HepG2 (cell line): ENCODE data around the gene ID4. TPM values are rescaled to one million over a fixed set of nuclear protein-coding genes. Genes with fewer than 3 reads are reported as not detected.

Experiments
- ATAC-seq: fragments of 200-7000 bp; cut with Tn5 transposase; 3 replicates; pipeline ENCODE4 v1.9.1; 2020; ENCODE audit warnings: mild to moderate bottlenecking, moderate library complexity
- BruUV-seq: library from RNA; stranded (reverse); fragments of 400-500 nt; replicated peaks from 2 replicates; lab custom pipeline; 2021; lab: Mats Ljungman, UMichigan
- CTCF ChIA-PET: fragments of 300-600 bp; formaldehyde crosslinking; extraction: SDS; loops from one replicate; lab custom pipeline; 2021; ENCODE audit warnings: low total read pairs, inconsistent platforms, low intra/inter-chr PET ratio; lab: Yijun Ruan, JAX
- POLR2A ChIA-PET: fragments of 350-600 bp; sonication (Branson Sonifier 250); formaldehyde crosslinking; loops from one replicate; lab custom pipeline; 2020; ENCODE audit warnings: antibody characterized with exemption, inconsistent platforms; lab: Yijun Ruan, JAX
- DNase-seq: peaks from one replicate; pipeline ENCODE4 v3.0.0-alpha.2; 2015; ENCODE audit warnings: low spot score
- FAIRE-seq: peaks from 3 replicates; lab custom pipeline; 2011; peaks lifted over from hg19 to GRCh38; lab: Jason Lieb, UNC
- H2AFZ ChIP-seq: one replicate; pipeline ENCODE4 v1.6.1; 2011; ENCODE audit warnings: low read length, inconsistent platforms
- H3K27ac ChIP-seq: fragments of 300-600 bp; 3 replicates; pipeline ENCODE4 v1.8.0; 2011; ENCODE audit warnings: mixed run types, mild to moderate bottlenecking, mixed read lengths, low read length, inconsistent platforms; ENCODE audit not compliant: insufficient read depth; ENCODE audit errors: extremely low read length
- H3K27me3 ChIP-seq, 2 experiments: fragments of 200-600 bp in 1 of 2; 2 replicates in 1 of 2; 3 replicates in 1 of 2; pipeline versions ENCODE4 v1.6.0 to v1.8.0; 2011; ENCODE audit warnings: low read length in 2 of 2, mild to moderate bottlenecking in 2 of 2, moderate library complexity in 2 of 2, inconsistent platforms in 1 of 2; ENCODE audit not compliant: insufficient read depth in 2 of 2, control insufficient read depth in 1 of 2
- H3K36me3 ChIP-seq, 2 experiments: fragments of 200-600 bp in 1 of 2; replicated peaks in 1 of 2; 2 replicates in 1 of 2; 3 replicates in 1 of 2; pipeline versions ENCODE4 v1.5.1 to v1.8.0; 2011; ENCODE audit warnings: low read length in 2 of 2, inconsistent platforms in 1 of 2; ENCODE audit not compliant: insufficient read depth in 2 of 2, control insufficient read depth in 1 of 2
- H3K4me1 ChIP-seq: 2 replicates; pipeline ENCODE4 v1.5.1; 2012; ENCODE audit warnings: low read length, inconsistent platforms; ENCODE audit not compliant: insufficient read depth
- H3K4me2 ChIP-seq: 2 replicates; pipeline ENCODE4 v1.6.0; 2011; ENCODE audit warnings: low read depth, low read length, inconsistent platforms
- H3K4me3 ChIP-seq, 3 experiments: fragments of 200-600 bp in 1 of 3; sonication (generic), shearing (Covaris generic) in 1 of 3; replicated peaks in 1 of 3; 2 replicates each; pipeline ENCODE4 v1.5.1; 2011 to 2016; ENCODE audit warnings: low read length in 3 of 3, inconsistent platforms in 2 of 3, low read depth in 2 of 3, mild to moderate bottlenecking in 2 of 3, control low read depth in 1 of 3, mixed read lengths in 1 of 3; ENCODE audit not compliant: insufficient read depth in 1 of 3
- H3K79me2 ChIP-seq: one replicate; pipeline ENCODE4 v1.6.1; 2011; ENCODE audit warnings: low read length, inconsistent platforms; ENCODE audit not compliant: insufficient read depth
- H3K9ac ChIP-seq: 2 replicates; pipeline ENCODE4 v1.6.0; 2011; ENCODE audit warnings: mild to moderate bottlenecking, low read depth, low read length, inconsistent platforms; ENCODE audit not compliant: insufficient read depth
- H3K9me3 ChIP-seq: 2 replicates; pipeline ENCODE4 v1.5.1; 2012; ENCODE audit warnings: mild to moderate bottlenecking, low read length
- H4K20me1 ChIP-seq: 2 replicates; pipeline ENCODE4 v1.6.0; 2011; ENCODE audit warnings: inconsistent platforms, mild to moderate bottlenecking, low read length, moderate library complexity; ENCODE audit not compliant: insufficient read depth
- CTCF ChIP-seq: sonication (generic); formaldehyde crosslinking; IDR thresholded peaks from 2 replicates; pipeline ENCODE4 v1.5.0; 2020; ENCODE audit warnings: mild to moderate bottlenecking, missing genetic modification reagents, moderate library complexity
- EED ChIP-seq: sonication (generic); formaldehyde crosslinking; IDR thresholded peaks from 2 replicates; pipeline ENCODE4 v1.5.0; 2020; ENCODE audit warnings: mild to moderate bottlenecking, missing genetic modification reagents
- KLF13 ChIP-seq: sonication (generic); formaldehyde crosslinking; IDR thresholded peaks from 2 replicates; pipeline ENCODE4 v1.4.0; 2020; ENCODE audit warnings: mild to moderate bottlenecking, missing genetic modification reagents
- MTA3 ChIP-seq: sonication (generic); formaldehyde crosslinking; IDR thresholded peaks from 2 replicates; pipeline ENCODE4 v1.4.0; 2020; ENCODE audit warnings: missing genetic modification reagents
- NRL ChIP-seq: sonication (generic); formaldehyde crosslinking; IDR thresholded peaks from 2 replicates; pipeline ENCODE4 v1.5.0; 2020; ENCODE audit warnings: missing genetic modification reagents, mild to moderate bottlenecking, moderate library complexity, borderline replicate concordance
- SKI ChIP-seq: fragments of 450-650 bp; IDR thresholded peaks from one replicate; pipeline ENCODE4 v1.6.1; 2018; ENCODE audit warnings: mild to moderate bottlenecking; ENCODE audit not compliant: partially characterized antibody
- TOE1 ChIP-seq: sonication (generic); formaldehyde crosslinking; IDR thresholded peaks from 2 replicates; pipeline ENCODE4 v1.4.0; 2020; ENCODE audit warnings: mild to moderate bottlenecking, missing genetic modification reagents
- YEATS2 ChIP-seq: sonication (generic); formaldehyde crosslinking; IDR thresholded peaks from 2 replicates; pipeline ENCODE4 v1.4.0; 2020; ENCODE audit warnings: missing genetic modification reagents, borderline replicate concordance
- ZNF326 ChIP-seq: sonication (generic); formaldehyde crosslinking; IDR thresholded peaks from 2 replicates; pipeline ENCODE4 v1.4.0; 2020; ENCODE audit warnings: missing genetic modification reagents, borderline replicate concordance
- ZNF7 ChIP-seq: IDR thresholded peaks from 2 replicates; pipeline ENCODE4 v1.6.1; 2016; ENCODE audit warnings: missing biosample characterization, missing genetic modification reagents
- ZSCAN31 ChIP-seq: sonication (generic); formaldehyde crosslinking; IDR thresholded peaks from 2 replicates; pipeline ENCODE4 v1.5.0; 2020; ENCODE audit warnings: low read depth, mild to moderate bottlenecking, missing genetic modification reagents
- WGBS: methylation state at CpG from one replicate; pipeline ENCODE4 v1.1.6; 2017; ENCODE audit warnings: low lambda C conversion rate; 5-methylcytosine and 5-hydroxymethylcytosine counted together
- in situ Hi-C: cut with HindIII; loops from 2 replicates; pipeline ENCODE4 v1.10.0; 2017; ENCODE audit warnings: low pct_unique_long_range_greater_than_20kb; ENCODE audit not compliant: extremely low pct_ligation_motif_present
- intact Hi-C: fragments of 100-400 bp; cut with micrococcal nuclease; formaldehyde crosslinking; loops from one replicate; pipeline ENCODE4 v1.10.0; 2022; ENCODE audit not compliant: unreplicated experiment
- polyA plus RNA-seq, 8 experiments: library from polyadenylated mRNA; depleted of rRNA in 3 of 8; stranded (reverse) in 7 of 8; unstranded in 1 of 8; fragments of >200 nt; fragmentation: Illumina TruSeq in 4 of 8; extraction: Trizol in 4 of 8; gene quantifications; 2 replicates each; pipeline versions ENCODE4 v1.2.1 to v1.2.3, GENCODE V29; 2011 to 2016; ENCODE audit warnings: low read depth in 4 of 8, missing spikeins in 1 of 8, mixed read lengths in 1 of 8; ENCODE audit not compliant: insufficient read depth in 1 of 8
- total RNA-seq, 5 experiments: library from RNA; depleted of rRNA; stranded (reverse); fragments of >200 nt; fragmentation: Illumina TruSeq; extraction: Trizol; gene quantifications; 2 replicates each; pipeline ENCODE4 v1.2.3, GENCODE V29; 2016; ENCODE audit warnings: low read depth in 1 of 5

Gene ID4
- total and polyA plus RNA-seq, 2 of the 13 experiments (the other 11 are each of a cell fraction or from before 2014, with no cell fraction given) = 0.20 to 0.44 TPM

- POLR2A ChIA-PET = no interaction called here
- no peak for ATAC-seq
- H3K36me3 ChIP-seq = no peaks in the 10 kb centered on the region
- intact Hi-C loops (no loop called here), in situ Hi-C loops (loop anchor here (10.0 kb wide), 1 partner anchor 885 kb away; no protein-coding TSS in a partner anchor)
- FAIRE-seq = no peak
- WGBS = 0% methylated on average over 1 of the region's 1 CpG
- CTCF ChIA-PET = no interaction called here
- no peaks in the 10 kb centered on the region for H4K20me1 ChIP-seq
- H3K9ac ChIP-seq = no peak overlapping the region
- no peak overlapping the region for H3K4me2 ChIP-seq
- no peaks in the 10 kb centered on the region for H3K9me3 ChIP-seq
- H3K4me3 ChIP-seq = no peak overlapping the region
- H3K79me2 ChIP-seq = no peaks in the 10 kb centered on the region
- TF ChIP-seq ZSCAN31 (no peak), ZNF7 (CRISPR knock-in tag) (no peak), NRL (no peak), MTA3 (no peak), ZNF326 (no peak), SKI (no peak), YEATS2 (CRISPR knock-in tag) (no peak), CTCF (CRISPR knock-in tag) (no peak), KLF13 (CRISPR knock-in tag) (no peak), TOE1 (CRISPR knock-in tag) (no peak), EED (CRISPR knock-in tag) (no peak)
- H3K4me1 ChIP-seq = no peaks in the 10 kb centered on the region
- BruUV-seq = no TSS peak
- DNase-seq = no peak
- H3K27me3 ChIP-seq = no peaks in the 10 kb centered on the region
- no peak overlapping the region for H2AFZ ChIP-seq
- H3K27ac ChIP-seq = no peak overlapping the region
Measured at GRCh38 chr6:19879663-19880062, 42.5 kb downstream of the ID4 start.
